ENCODE data around the gene SPATA4.
"Not testable (repeated sequence)": the region's sequence is repeated elsewhere in the genome, so short reads cannot be mapped to it uniquely, and the experiment has no call there.

Gene SPATA4

DNA sequence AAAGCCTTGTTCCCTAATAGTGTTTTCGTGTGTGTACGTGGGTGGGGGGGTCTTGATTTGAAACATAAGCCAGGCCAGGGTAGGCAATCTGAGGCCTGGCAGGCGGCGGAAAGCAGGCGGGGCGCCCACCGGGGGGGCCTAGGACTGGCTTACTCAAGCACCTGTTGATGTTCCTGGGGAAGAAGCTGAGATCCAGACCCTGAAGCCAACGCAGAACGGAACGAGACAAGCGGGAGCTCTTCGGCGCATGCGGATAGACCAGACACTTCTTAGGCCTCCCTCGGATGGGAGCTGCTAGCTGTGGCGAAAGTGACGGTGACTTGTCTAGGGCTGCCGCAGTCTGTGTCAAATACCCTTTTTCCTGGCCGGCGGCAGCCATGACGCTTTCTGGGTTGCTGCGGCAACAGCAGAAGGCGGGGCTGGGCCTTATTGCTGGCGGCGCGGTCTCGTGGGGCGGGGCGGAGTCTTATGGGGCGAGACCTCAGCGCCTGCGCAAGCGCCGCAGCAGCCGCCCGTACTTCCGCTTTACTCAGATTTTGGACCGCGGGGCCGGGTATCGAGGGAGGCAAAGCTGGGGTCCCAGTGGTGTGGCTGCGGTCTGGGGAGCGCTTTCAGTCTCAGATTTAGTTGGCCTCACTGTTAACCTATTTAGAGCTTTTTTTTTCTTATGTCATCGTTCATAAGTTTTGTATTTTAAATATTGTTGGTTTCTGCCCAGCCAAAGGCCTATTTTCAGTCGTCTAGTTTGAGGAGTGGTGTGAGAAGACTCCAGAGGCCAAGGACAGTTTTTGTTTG, at the start of gene SPATA4:
TSS of gene SPATA4 (minus strand) at position 402 of the 795 bp plus-strand sequence. CDS start at position 379, 23 bp downstream.
- peak; percentile 92 for DNase-seq

- DNase-seq, result no peak
These were observed 47.5 kb upstream of the SPATA4 start for GRCh38 chr4:176242764-176243347.

GRCh38 chr4:176241703-176242102, 46.3 kb upstream of the SPATA4 start:
- DNase-seq, result no peak

DNA sequence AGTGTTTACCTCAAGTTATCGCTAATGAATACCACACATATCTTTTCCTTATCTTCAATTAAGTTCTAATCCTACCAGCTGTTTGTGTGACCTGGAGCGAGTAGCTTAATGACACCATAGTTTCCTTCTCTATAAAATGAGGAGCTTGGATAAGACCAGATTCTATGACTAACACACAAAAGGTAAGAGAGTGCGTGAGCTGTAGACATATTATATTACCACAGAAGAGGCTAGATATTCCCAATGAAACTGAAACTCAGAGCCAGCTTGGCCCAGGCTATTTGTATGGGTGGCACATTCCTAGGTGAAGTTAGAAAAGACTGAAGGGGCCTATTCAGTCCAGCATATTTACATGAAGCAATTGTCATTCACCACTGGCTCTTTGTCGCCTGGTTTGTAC, 43.4 kb upstream of the SPATA4 start:
- no peak for DNase-seq

DNA sequence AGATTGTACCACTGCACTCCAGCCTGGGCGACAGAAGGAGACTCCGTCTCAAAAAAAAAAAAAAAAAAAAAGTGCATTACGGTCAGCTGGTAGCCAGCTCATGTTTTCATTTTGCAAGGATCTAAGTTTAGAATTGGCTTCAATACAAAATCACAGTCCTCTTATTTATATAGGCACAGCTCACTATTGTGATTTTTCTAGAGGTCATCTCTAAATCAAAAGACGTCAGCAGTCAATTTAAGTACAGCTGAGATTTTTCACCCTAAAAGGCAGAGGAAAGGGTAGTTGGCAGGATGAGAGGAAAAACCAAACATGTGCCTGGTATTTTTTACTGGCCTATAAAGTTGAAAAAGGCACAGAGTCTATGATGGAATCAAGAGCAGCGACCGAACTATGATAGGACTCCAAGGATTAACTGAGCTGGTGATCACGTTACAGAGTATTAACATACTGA, 42.8 kb upstream of the SPATA4 start:
- DNase-seq, result no peak

GRCh38 chr4:176236946-176237345, 41.6 kb upstream of the SPATA4 start:
- no peak for DNase-seq

DNA sequence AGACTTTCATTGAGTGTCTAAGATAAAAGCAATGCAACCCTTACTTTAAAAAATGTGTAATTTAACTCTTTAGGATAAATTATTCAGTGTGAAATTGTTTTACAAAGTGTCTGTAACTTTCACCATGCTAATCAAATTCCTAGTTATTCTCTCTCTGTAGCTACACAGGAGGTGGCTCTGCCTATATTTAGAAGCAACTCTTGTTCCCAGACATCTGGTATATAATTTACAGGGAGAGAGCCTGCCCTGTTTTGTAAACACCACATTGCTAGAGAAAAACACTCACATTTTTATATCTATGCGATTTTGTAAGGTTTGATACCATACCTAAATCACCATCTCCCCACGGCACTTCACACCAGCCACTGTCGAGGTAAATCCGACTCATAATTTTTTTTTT, 35.5 kb upstream of the SPATA4 start:
- DNase-seq, result no peak

DNA sequence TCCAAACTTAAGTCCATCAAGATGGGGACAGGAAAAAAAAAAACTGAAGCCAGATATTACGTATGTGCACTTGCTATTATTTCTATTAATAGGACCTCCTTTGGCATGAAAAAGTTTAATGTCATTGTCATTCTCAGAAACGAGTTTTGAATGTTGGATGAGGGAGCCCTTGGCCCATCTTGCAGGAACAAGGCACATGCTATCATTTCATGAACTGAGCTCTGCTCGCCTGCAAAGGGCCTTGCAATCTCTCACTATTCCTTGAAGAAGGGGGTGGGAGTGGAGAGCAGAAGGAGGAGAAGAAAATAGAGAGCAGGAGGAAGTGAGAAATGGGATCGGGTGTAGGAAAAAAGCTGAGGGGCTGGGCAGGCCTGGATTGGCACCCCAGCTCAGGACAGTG, 34.3 kb upstream of the SPATA4 start:
- no peak for DNase-seq

DNA sequence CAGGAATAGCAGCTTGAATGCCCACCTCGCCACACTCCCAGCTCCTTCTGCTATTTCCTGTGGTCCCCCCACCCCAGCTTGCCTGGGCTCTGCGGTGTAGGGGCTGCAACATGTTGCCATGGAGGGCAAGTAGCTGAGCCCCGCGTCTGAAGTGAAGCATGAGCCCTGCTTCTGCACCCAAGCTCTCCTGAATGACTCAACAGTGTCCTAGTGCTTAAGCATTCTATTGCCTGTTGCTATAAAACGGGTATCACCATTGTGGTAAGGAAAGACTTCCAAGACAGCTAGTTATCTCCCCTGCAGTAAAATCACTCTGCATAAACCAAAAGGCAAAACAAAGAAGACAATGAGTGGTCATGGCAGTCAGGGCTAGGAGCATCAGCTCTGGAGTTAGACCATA, 31.4 kb upstream of the SPATA4 start:
- DNase-seq, result no peak

- no peak for DNase-seq
These were observed 28.2 kb upstream of the SPATA4 start for GRCh38 chr4:176223561-176223960.

- no peak for DNase-seq
These were observed 26.8 kb upstream of the SPATA4 start for GRCh38 chr4:176222149-176222548.

- DNase-seq, result no peak
These were observed 22.1 kb upstream of the SPATA4 start for GRCh38 chr4:176217510-176217909.

DNA sequence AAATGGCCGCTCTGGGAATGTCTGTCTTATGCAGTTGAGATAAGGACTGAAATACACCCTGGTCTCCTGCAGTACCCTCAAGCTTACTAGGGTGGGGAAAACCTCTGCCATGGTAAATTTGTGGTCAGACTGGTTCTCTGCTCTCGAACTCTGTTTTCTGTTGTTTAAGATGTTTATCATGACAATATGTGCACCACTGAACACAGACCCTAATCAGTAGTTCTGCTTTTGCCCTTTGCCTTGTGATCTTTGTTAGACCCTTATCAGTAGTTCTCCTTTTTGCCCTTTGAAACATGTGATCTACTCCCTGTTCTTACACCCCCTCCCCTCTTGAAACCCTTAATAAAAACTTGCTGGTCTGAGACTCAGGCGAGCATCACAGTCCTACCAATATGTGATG, 17.0 kb upstream of the SPATA4 start:
- not testable (repeated sequence) for DNase-seq

DNA sequence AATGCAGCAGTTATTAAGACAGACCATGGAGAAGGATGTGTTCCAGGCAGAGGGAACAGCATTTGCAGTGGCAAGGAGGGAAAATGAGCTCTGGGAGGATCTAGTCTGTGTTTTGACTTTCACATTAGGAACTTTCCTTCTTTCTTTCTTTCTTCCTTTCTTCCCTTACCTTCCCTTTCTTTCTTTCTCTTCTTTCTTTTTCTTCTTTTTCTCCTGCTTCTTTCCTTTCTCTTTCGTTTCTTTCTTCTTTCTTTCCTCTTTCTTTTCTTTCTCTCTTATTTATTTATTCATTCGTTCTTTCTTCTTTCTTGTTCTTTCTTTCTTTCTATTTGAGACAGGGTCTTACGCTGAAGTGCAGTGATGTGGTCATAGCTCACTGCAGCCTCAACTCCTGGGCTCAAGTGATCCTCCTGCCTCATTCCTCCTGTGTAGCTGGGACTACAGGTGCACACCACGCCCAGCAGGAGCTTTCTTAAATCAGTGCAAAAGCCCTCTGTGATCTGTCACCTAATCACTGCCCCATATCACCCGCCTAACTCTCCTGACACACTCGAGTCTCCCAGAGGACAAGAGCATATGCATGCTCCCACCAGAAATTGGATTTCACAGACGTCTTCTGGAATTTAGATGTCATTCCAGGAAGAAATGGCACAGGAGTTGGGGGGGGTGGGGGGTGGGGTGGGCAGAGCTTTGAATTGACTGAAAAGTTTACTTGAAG, 15.4 kb upstream of the SPATA4 start:
- DNase-seq, result no peak

DNA sequence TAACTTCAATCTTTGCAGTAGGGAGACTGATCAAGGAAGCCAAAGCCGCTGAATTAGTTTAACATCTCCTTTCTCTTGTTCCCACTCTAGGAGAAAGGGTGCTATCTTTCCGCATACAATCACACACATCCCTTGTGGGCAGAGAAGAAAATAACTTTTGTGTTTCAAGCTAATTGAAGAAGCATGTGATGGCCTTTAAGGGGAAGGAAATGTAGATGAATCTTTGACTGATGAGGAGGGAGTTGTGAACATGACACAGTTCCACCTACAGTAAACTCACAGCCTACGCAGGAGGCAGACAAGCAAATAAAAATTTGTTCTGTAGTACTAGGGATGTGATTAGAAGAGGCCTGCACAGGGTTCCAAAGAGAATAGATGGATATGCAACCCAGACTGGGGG, 14.7 kb upstream of the SPATA4 start:
- DNase-seq, result no peak

DNA sequence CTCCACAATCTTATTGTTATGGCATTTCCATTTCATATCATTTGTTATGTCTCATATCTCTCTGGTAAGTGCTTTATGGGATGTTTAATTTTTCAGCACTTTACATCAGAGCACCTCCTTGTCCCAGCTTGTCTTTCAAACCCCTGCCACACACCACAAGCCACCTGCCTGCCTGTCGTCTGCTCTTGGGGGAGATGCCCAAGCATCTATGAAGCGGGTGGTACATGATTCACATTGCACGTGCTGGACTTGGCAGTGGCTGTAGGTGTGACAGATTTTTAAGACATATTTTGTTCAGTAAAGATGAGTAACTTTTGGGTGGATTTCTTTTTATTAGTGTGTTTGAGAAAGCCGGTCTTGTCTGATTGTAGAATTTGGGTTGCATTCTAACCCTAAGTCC, 14.2 kb upstream of the SPATA4 start:
- DNase-seq, result no peak

DNA sequence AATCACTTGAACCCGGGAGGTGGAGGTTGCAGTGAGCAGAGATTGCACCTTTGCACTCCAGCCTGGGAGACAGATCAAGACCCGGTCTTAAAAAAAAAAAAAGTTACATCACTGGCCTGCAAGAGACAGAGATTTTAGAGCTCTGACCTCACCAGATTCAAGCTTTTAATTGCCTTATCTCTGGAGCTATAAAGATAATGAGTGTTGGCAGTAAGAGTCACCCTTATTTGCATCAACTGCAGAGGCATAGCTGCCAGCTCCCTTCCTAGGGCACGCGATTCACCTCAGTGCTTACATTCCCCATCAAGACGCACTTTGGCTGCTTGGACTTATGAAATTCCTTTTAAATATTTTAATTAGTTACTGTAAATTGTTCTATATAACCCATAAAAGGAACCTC, 12.5 kb upstream of the SPATA4 start:
- DNase-seq, result no peak

DNA sequence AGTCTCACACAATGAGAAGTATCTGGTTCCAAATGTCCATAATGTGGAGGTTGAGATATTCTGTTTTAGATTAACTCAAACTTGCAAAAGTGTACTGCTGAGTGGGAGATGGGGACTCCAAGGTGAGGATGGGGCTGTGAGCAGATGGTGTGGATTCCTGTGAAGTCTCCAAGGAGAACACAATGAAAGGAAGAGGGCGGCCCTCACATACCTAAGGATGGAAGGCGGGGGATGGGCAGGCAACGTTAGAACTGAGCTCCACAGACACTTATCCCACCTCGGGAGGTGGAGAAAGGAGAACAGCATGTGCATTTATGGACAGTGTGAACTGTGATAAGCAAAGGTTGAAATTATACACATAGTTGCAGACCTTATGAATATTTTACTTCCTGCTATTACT, 9.9 kb upstream of the SPATA4 start:
- no peak for DNase-seq

- no peak for DNase-seq
These were observed 3.0 kb upstream of the SPATA4 start for GRCh38 chr4:176198316-176198903.

GRCh38 chr4:176193938-176194337, 1.4 kb downstream of the SPATA4 start:
- DNase-seq, result no peak

GRCh38 chr4:176193126-176193525, 2.3 kb downstream of the SPATA4 start:
- DNase-seq, result no peak

DNA sequence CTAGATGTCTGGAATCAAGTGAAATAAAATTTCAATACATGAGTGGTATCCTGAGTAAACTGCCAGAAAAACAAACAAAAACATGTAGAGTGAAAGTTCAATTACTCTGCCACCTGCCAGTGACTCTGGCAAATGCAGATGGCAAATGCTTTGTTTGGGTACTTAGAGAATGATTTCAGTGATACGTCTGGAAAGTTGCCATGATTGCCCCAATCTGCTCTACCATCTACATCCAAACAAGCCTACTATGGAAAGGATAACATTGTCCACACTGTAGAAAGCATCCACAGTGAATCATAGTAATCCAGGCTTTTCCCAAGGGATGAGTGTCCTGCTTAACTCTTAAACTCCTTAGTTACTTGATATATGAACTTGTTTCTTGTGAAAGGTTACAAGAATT, 3.4 kb downstream of the SPATA4 start:
- DNase-seq, result no peak
